ENCODE data around the gene PIK3R5.

The PIK3R5 gene

GRCh38 chr17:8941520-8941919 is 24.0 kb downstream of the PIK3R5 start:
- TF ChIP-seq FOXM1 (IDR thresholded peaks at IDR 0.05; ENCODE audit: borderline replicate concordance, low read depth) = no peak
- no peak for TF ChIP-seq USF1 (IDR thresholded peaks at IDR 0.05)
- no peak for TF ChIP-seq TEAD4 (IDR thresholded peaks at IDR 0.05)
- no peak for TF ChIP-seq MAX (IDR thresholded peaks at IDR 0.05)
- TF ChIP-seq CEBPB (IDR thresholded peaks at IDR 0.05) = no peak
- no peak for TF ChIP-seq EP300 (IDR thresholded peaks at IDR 0.05; ENCODE audit: borderline replicate concordance)
- TF ChIP-seq TCF12 (IDR thresholded peaks at IDR 0.05; ENCODE audit: low read depth) = no peak
- no peak for TF ChIP-seq RAD21 (IDR thresholded peaks at IDR 0.05; ENCODE audit: low read depth)
- no peak for TF ChIP-seq YY1 (IDR thresholded peaks at IDR 0.05; ENCODE audit: low read depth)
- TF ChIP-seq NFIC (IDR thresholded peaks at IDR 0.05) = no peak
- TF ChIP-seq EGR1 (IDR thresholded peaks at IDR 0.05) = no peak
- no peak for TF ChIP-seq TAF1 (IDR thresholded peaks at IDR 0.05; ENCODE audit: low read depth)
- TF ChIP-seq CREB1 (IDR thresholded peaks at IDR 0.05; ENCODE audit: low read depth) = no peak
- no peak for TF ChIP-seq REST (IDR thresholded peaks at IDR 0.05; ENCODE audit: low read depth)
- no peak for TF ChIP-seq ZBTB7A (IDR thresholded peaks at IDR 0.05; ENCODE audit: low read depth)

GRCh38 chr17:8940866-8941471 is 24.5 kb downstream of the PIK3R5 start:
- TF ChIP-seq NFIC (IDR thresholded peaks at IDR 0.05) (no peak), TAF1 (IDR thresholded peaks at IDR 0.05; ENCODE audit: low read depth) (no peak)

GRCh38 chr17:8939496-8940334 is 25.8 kb downstream of the PIK3R5 start:
- TF ChIP-seq EP300 (IDR thresholded peaks at IDR 0.05; ENCODE audit: borderline replicate concordance) (no peak), CREB1 (IDR thresholded peaks at IDR 0.05; ENCODE audit: low read depth) (no peak), FOXM1 (IDR thresholded peaks at IDR 0.05; ENCODE audit: borderline replicate concordance, low read depth) (no peak), ZBTB7A (IDR thresholded peaks at IDR 0.05; ENCODE audit: low read depth) (no peak), USF1 (IDR thresholded peaks at IDR 0.05) (no peak), REST (IDR thresholded peaks at IDR 0.05; ENCODE audit: low read depth) (no peak)

GRCh38 chr17:8938933-8939332 is 26.6 kb downstream of the PIK3R5 start:
- TF ChIP-seq CEBPB (IDR thresholded peaks at IDR 0.05) = no peak
- no peak for TF ChIP-seq REST (IDR thresholded peaks at IDR 0.05; ENCODE audit: low read depth)
- TF ChIP-seq FOXM1 (IDR thresholded peaks at IDR 0.05; ENCODE audit: borderline replicate concordance, low read depth) = no peak
- TF ChIP-seq TAF1 (IDR thresholded peaks at IDR 0.05; ENCODE audit: low read depth) = no peak

- TF ChIP-seq ZBTB7A (IDR thresholded peaks at IDR 0.05; ENCODE audit: low read depth) (no peak), TAF1 (IDR thresholded peaks at IDR 0.05; ENCODE audit: low read depth) (no peak), CREB1 (IDR thresholded peaks at IDR 0.05; ENCODE audit: low read depth) (no peak), NFIC (IDR thresholded peaks at IDR 0.05) (no peak)
Measured at GRCh38 chr17:8935191-8935590, 30.3 kb downstream of the PIK3R5 start.

Data from Ishikawa (cell line).